Measurements from ENCODE around the gene LEF1. TPM values are rescaled to one million over a fixed set of nuclear protein-coding genes. Genes with fewer than 3 reads are reported as not detected.
"Not testable (repeated sequence)": the region's sequence is repeated elsewhere in the genome, so short reads cannot be mapped to it uniquely, and the experiment has no call there.

Gene LEF1
- total RNA-seq, 1 donor from 2014 or later: 0.41 TPM

DNA sequence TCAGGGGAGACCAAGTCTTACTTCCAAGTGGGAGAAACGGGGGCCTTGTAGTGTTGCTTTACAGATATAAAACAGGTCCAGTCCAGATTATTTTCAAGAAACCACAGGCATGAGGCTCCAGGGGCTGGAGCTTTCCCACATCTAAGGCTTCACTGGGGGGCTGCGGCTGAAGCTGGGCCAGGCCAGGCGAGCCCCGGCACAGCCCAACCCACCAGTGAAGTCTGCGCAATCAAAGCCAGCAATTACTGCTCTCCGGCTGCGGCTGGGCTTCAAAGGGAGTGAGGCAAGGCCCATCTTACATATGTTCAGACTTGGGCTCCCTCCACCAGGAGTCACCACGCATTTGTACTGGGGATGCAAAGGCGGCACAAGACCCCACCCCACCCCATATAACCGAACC is 117.4 kb downstream of the LEF1 start:
- Histone ChIP-seq H3K27me3 (ENCODE audit: low read depth) (no peaks in the 10 kb centered on the region), H3K9me3 (replicated peaks) (no peaks in the 10 kb centered on the region), H3K4me1 (no peaks in the 10 kb centered on the region), H3K36me3 (no peaks in the 10 kb centered on the region), H3K27ac (replicated peaks) (no peak overlapping the region), H3K4me3 (no peak overlapping the region)
- TF ChIP-seq, protein P1, sequence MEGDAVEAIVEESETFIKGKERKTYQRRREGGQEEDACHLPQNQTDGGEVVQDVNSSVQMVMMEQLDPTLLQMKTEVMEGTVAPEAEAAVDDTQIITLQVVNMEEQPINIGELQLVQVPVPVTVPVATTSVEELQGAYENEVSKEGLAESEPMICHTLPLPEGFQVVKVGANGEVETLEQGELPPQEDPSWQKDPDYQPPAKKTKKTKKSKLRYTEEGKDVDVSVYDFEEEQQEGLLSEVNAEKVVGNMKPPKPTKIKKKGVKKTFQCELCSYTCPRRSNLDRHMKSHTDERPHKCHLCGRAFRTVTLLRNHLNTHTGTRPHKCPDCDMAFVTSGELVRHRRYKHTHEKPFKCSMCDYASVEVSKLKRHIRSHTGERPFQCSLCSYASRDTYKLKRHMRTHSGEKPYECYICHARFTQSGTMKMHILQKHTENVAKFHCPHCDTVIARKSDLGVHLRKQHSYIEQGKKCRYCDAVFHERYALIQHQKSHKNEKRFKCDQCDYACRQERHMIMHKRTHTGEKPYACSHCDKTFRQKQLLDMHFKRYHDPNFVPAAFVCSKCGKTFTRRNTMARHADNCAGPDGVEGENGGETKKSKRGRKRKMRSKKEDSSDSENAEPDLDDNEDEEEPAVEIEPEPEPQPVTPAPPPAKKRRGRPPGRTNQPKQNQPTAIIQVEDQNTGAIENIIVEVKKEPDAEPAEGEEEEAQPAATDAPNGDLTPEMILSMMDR (IDR thresholded peaks at IDR 0.05; ENCODE audit: borderline replicate concordance): no peak
- no peak for DNase-seq
- intact Hi-C loops (cut with micrococcal nuclease): no loop called here

DNA sequence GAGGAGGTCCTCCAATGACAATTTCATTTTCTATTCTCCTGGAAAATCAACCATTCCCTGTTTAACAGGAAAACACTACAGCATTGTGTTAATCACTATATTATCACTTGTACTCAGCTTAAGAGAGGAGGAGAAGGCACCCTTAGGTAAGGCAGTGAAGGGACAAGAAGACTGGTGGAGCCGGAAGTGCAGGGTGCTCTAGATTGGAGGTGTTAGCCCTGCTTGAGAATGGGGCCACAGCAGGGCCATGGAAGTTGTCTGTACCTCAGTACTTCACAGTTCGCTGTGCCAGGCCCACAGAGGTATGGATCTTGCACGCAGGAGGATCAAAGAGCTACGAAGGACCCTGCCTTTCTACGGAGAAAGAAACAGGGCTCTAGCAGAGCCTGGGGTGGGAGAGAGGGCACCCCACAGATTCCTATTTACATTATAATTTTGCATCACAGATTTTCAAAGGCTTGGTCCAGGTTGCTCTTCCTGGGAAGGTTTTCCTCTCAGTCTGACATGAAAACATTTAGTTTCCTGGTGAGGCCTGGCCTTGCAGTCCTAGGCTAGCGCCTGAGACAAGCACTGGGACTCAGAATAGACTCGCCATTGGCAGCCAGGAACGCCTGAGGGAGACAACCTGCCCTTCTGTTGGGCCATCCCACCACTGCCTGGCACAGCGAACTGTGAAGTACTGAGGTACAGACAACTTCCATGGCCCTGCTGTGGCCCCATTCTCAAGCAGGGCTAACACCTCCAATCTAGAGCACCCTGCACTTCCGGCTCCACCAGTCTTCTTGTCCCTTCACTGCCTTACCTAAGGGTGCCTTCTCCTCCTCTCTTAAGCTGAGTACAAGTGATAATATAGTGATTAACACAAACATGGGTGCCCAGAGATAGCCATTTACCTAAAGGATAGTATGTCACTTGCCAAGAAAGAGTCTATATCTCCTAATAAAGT is 118.3 kb downstream of the LEF1 start:
- DNase-seq; intact Hi-C loops (cut with micrococcal nuclease): not testable (repeated sequence)

DNA sequence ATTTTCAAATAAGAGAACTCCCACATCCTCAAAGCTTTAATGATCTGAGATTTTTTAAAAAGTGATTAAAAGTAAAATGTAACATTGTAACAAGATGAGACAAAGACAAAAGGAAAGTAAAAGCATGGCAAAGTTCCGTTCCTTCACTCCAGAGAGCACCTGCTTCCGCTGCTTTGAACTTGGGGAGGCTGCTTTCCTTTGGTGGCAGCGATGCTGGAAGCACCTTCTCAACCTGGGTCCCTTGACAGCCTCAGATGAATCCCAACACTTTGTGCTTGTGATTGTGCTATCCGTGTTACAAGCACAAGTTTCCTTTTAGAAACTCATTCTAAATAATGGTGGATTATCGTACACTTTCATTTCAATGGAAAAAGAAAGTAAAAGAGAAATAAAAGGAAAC is 119.3 kb downstream of the LEF1 start:
- Histone ChIP-seq H3K4me1 (peaks cover 5% of the 10 kb centered on the region), H3K27ac (replicated peaks) (no peak overlapping the region), H3K9me3 (replicated peaks) (no peaks in the 10 kb centered on the region), H3K27me3 (ENCODE audit: low read depth) (no peaks in the 10 kb centered on the region), H3K4me3 (no peak overlapping the region), H3K36me3 (no peaks in the 10 kb centered on the region)
- TF ChIP-seq, protein P1 (IDR thresholded peaks at IDR 0.05; ENCODE audit: borderline replicate concordance): no peak
- no peak for DNase-seq
- intact Hi-C loops (cut with micrococcal nuclease): no loop called here

More for the DNA sequence above, 118.3 kb downstream of the LEF1 start:
- not testable (repeated sequence) for H3K4me3 ChIP-seq; H3K27ac ChIP-seq (replicated peaks); H3K4me1 ChIP-seq; H3K36me3 ChIP-seq; H3K27me3 ChIP-seq (ENCODE audit: low read depth); H3K9me3 ChIP-seq (replicated peaks)

DNA sequence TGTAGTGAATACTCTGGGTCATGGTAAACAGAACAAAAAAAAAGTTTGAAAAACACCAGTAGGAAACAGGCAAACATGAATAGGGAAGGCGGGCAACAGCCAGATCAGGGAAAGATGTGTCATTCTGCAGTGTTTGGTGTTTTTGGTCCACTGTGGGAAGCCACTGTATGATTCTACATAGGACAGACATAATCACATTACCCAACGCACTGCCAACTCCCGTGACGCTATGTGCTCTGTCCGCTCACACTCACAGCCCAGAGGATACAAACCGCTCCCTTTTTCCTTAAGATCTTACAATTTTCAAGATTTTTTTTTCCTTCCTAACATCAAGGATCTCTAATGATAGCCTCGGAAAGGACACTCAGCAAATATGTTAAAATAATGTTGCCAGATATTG is 119.7 kb downstream of the LEF1 start:
- TF ChIP-seq, protein P1 (IDR thresholded peaks at IDR 0.05; ENCODE audit: borderline replicate concordance): no peak
- H3K9me3 ChIP-seq (replicated peaks): no peaks in the 10 kb centered on the region
- peaks cover 5% of the 10 kb centered on the region for H3K4me1 ChIP-seq
- no peaks in the 10 kb centered on the region for H3K27me3 ChIP-seq (ENCODE audit: low read depth)
- intact Hi-C loops (cut with micrococcal nuclease): no loop called here
- H3K4me3 ChIP-seq: no peak overlapping the region
- DNase-seq: no peak
- no peak overlapping the region for H3K27ac ChIP-seq (replicated peaks)
- H3K36me3 ChIP-seq: no peaks in the 10 kb centered on the region

DNA sequence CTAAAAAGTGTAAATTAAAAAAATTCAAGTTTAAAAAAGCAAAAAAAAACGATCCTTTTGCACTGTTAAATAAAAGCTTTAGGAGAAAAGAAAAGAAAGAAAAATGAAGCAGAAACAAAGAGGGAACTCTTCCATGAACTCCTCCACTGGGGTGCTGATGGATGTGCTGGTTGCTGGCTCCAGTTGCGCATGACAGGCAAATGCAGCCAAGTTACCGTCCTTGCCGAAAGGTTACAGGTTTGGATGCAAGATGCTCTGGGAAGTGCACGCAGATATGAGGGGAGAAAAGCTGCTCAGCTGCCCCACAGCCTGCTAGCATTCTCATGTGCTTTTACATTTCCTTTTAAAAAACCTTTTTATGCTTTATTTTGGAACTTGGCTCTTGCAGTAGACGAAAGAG is 120.6 kb downstream of the LEF1 start:
- no peak overlapping the region for H3K4me3 ChIP-seq
- DNase-seq: peak; percentile 33
- H3K36me3 ChIP-seq: no peaks in the 10 kb centered on the region
- intact Hi-C loops (cut with micrococcal nuclease): no loop called here
- H3K27ac ChIP-seq (replicated peaks): no peak overlapping the region
- H3K4me1 ChIP-seq: peaks cover 5% of the 10 kb centered on the region
- H3K9me3 ChIP-seq (replicated peaks): no peaks in the 10 kb centered on the region
- TF ChIP-seq, protein P1 (IDR thresholded peaks at IDR 0.05; ENCODE audit: borderline replicate concordance): no peak
- no peaks in the 10 kb centered on the region for H3K27me3 ChIP-seq (ENCODE audit: low read depth)

DNA sequence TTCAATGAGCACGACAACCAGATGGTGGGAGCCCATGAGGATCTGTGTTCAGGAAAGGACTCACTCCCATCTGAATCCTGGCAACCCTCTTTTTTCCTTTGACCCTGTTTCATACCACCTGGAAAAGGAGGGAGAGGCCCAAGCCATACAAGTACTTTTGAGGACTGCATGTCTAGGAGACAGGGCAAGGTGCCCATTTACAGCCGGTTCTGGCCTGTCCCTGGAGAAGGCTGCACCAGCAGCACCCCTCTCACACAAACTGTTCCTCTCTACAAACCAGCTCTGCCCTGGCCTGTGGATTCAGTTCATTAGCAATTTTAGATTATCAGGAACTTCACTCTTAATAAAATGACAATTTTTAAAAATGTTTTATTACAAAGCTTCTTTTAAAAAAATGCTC is 121.5 kb downstream of the LEF1 start:
- no peak for DNase-seq
- H3K4me3 ChIP-seq: no peak overlapping the region
- TF ChIP-seq, protein P1 (IDR thresholded peaks at IDR 0.05; ENCODE audit: borderline replicate concordance): no peak
- H3K27me3 ChIP-seq (ENCODE audit: low read depth): no peaks in the 10 kb centered on the region
- H3K36me3 ChIP-seq: no peaks in the 10 kb centered on the region
- H3K9me3 ChIP-seq (replicated peaks): no peaks in the 10 kb centered on the region
- H3K27ac ChIP-seq (replicated peaks): no peak overlapping the region
- H3K4me1 ChIP-seq: peaks cover 5% of the 10 kb centered on the region
- intact Hi-C loops (cut with micrococcal nuclease): no loop called here
